Measurements from ENCODE around the gene SOS2.

DNA sequence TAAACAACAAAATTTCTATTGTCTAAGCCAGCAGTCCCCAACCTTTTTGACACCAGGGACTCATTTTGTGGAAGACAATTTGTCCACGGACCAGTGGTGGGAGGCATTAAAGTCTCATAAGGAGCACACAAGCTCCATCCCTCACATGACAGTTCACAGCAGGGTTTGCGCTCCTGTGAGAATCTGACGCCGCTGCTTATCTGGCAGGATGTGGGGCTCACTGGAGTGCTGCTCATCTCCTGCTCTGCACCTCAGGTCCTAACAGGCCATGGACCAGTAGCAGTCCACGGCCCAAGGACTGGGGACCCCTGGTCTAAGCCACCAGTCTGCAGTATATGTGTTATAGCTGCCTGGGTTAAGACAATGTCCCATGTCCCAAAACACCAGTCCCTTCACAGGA lies 142.2 kb downstream of the SOS2 start:
- TF ChIP-seq, protein P1, sequence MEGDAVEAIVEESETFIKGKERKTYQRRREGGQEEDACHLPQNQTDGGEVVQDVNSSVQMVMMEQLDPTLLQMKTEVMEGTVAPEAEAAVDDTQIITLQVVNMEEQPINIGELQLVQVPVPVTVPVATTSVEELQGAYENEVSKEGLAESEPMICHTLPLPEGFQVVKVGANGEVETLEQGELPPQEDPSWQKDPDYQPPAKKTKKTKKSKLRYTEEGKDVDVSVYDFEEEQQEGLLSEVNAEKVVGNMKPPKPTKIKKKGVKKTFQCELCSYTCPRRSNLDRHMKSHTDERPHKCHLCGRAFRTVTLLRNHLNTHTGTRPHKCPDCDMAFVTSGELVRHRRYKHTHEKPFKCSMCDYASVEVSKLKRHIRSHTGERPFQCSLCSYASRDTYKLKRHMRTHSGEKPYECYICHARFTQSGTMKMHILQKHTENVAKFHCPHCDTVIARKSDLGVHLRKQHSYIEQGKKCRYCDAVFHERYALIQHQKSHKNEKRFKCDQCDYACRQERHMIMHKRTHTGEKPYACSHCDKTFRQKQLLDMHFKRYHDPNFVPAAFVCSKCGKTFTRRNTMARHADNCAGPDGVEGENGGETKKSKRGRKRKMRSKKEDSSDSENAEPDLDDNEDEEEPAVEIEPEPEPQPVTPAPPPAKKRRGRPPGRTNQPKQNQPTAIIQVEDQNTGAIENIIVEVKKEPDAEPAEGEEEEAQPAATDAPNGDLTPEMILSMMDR (IDR thresholded peaks at IDR 0.05; ENCODE audit: extremely low read depth in 1 of 2, insufficient read depth in 1 of 2, low read depth in 1 of 2, low read length in 2 of 2) = no peak
- TF ChIP-seq, protein P2, sequence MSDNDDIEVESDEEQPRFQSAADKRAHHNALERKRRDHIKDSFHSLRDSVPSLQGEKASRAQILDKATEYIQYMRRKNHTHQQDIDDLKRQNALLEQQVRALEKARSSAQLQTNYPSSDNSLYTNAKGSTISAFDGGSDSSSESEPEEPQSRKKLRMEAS (IDR thresholded peaks at IDR 0.05; ENCODE audit: insufficient read depth, insufficient read length) = no peak
- no peak for TF ChIP-seq JUN (IDR thresholded peaks at IDR 0.05; ENCODE audit: borderline replicate concordance, insufficient read depth, insufficient read length, low read depth)
- TF ChIP-seq POLR2A (IDR thresholded peaks at IDR 0.05; ENCODE audit: low read depth, low read length) = no peak
- no peak for TF ChIP-seq POLR2AphosphoS5 (IDR thresholded peaks at IDR 0.05; ENCODE audit: insufficient read depth, low read depth, low read length)
